Osteoblast (primary cell): ENCODE measurements around the gene MAP3K7CL. TPM values are rescaled to one million over a fixed set of nuclear protein-coding genes. Genes with fewer than 3 reads are reported as not detected.

ENCODE experiments used
- DNase-seq: peaks from one replicate; pipeline ENCODE4 v3.0.0; 2011; ENCODE audit warnings: low spot score, mixed read lengths; ENCODE audit not compliant: insufficient read length; ENCODE audit errors: missing footprints
- H2AFZ ChIP-seq: 2 replicates; pipeline ENCODE4 v1.6.0; 2011; ENCODE audit warnings: mild to moderate bottlenecking, low read length
- H3K27ac ChIP-seq: 2 replicates; pipeline ENCODE4 v1.5.1; 2011; ENCODE audit warnings: mild to moderate bottlenecking, low read depth, low read length, moderate library complexity
- H3K27me3 ChIP-seq: 2 replicates; pipeline ENCODE4 v1.6.0; 2012; ENCODE audit warnings: mild to moderate bottlenecking, control low read depth, inconsistent platforms, low read length, moderate library complexity; ENCODE audit not compliant: insufficient read depth
- H3K36me3 ChIP-seq: 2 replicates; pipeline ENCODE4 v1.5.1; 2011; ENCODE audit warnings: mild to moderate bottlenecking, low read length, control low read depth, moderate library complexity; ENCODE audit not compliant: insufficient read depth
- H3K4me1 ChIP-seq: 2 replicates; pipeline ENCODE4 v1.5.1; 2011; ENCODE audit warnings: mild to moderate bottlenecking, low read length, control low read depth, moderate library complexity; ENCODE audit not compliant: insufficient read depth
- H3K4me2 ChIP-seq: 2 replicates; pipeline ENCODE4 v1.6.0; 2011; ENCODE audit warnings: mild to moderate bottlenecking, low read length; ENCODE audit not compliant: insufficient read depth
- H3K4me3 ChIP-seq: fragments of 200-600 bp; sonication (generic); 3 replicates; pipeline ENCODE4 v1.5.1; 2012; ENCODE audit warnings: mild to moderate bottlenecking, low read length, inconsistent platforms; ENCODE audit not compliant: insufficient read depth
- H3K79me2 ChIP-seq: 2 replicates; pipeline ENCODE4 v1.6.0; 2012; ENCODE audit warnings: mild to moderate bottlenecking, low read length, control low read depth, inconsistent platforms; ENCODE audit not compliant: insufficient read depth
- H3K9me3 ChIP-seq: 2 replicates; pipeline ENCODE4 v1.5.1; 2011; ENCODE audit warnings: low read depth, low read length, control low read depth
- H4K20me1 ChIP-seq: 2 replicates; pipeline ENCODE4 v1.6.0; 2012; ENCODE audit warnings: mild to moderate bottlenecking, low read length, control low read depth; ENCODE audit not compliant: insufficient read depth
- total RNA-seq: library from RNA; depleted of rRNA; stranded (reverse); fragments of >200 nt; gene quantifications from 2 replicates; pipeline ENCODE4 v1.2.3, GENCODE V29; 2012
- TF ChIP-seq, protein P1 (sequence below): IDR thresholded peaks from 2 replicates; pipeline ENCODE4 v1.5.1; 2011; ENCODE audit warnings: mild to moderate bottlenecking, low read depth, low read length, moderate library complexity; ENCODE audit errors: extremely low read depth

The MAP3K7CL gene
- total RNA-seq, 1 donor = 19.9 TPM

DNA sequence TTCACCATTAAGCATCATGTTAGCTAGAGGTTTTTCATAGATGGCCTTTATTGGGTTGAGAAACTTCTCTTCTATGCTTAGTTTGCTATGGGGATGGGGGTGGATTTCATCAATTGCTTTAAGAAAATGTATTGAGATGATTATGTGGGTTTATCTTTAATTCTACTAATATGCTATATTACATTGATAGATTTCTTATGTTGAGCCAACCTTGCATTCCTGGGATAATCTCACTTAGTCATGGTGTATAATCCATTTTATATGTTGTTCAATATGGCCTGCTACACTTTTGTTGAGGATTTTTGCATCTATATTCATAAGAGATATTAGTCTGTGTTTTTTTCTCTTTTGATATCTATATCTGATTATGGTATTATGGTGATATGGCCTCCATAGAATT, 70.7 kb downstream of the MAP3K7CL start:
- H4K20me1 ChIP-seq = no peaks in the 10 kb centered on the region
- no peak overlapping the region for H3K4me2 ChIP-seq
- DNase-seq = no peak
- H3K79me2 ChIP-seq = no peaks in the 10 kb centered on the region
- peaks cover 4% of the 10 kb centered on the region for H3K9me3 ChIP-seq
- H3K27me3 ChIP-seq = no peaks in the 10 kb centered on the region
- H3K27ac ChIP-seq = no peak overlapping the region
- no peaks in the 10 kb centered on the region for H3K36me3 ChIP-seq
- no peak overlapping the region for H3K4me3 ChIP-seq
- TF ChIP-seq, protein P1, sequence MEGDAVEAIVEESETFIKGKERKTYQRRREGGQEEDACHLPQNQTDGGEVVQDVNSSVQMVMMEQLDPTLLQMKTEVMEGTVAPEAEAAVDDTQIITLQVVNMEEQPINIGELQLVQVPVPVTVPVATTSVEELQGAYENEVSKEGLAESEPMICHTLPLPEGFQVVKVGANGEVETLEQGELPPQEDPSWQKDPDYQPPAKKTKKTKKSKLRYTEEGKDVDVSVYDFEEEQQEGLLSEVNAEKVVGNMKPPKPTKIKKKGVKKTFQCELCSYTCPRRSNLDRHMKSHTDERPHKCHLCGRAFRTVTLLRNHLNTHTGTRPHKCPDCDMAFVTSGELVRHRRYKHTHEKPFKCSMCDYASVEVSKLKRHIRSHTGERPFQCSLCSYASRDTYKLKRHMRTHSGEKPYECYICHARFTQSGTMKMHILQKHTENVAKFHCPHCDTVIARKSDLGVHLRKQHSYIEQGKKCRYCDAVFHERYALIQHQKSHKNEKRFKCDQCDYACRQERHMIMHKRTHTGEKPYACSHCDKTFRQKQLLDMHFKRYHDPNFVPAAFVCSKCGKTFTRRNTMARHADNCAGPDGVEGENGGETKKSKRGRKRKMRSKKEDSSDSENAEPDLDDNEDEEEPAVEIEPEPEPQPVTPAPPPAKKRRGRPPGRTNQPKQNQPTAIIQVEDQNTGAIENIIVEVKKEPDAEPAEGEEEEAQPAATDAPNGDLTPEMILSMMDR = no peak
- H3K4me1 ChIP-seq = peaks cover 7% of the 10 kb centered on the region
- no peak overlapping the region for H2AFZ ChIP-seq

- TF ChIP-seq, protein P1 = no peak
- no peak for DNase-seq
- H3K9me3 ChIP-seq = peaks cover 4% of the 10 kb centered on the region
- no peaks in the 10 kb centered on the region for H3K36me3 ChIP-seq
- peaks cover 22% of the 10 kb centered on the region for H3K4me1 ChIP-seq
- H4K20me1 ChIP-seq = no peaks in the 10 kb centered on the region
- H3K79me2 ChIP-seq = no peaks in the 10 kb centered on the region
- H3K27me3 ChIP-seq = no peaks in the 10 kb centered on the region
- no peak overlapping the region for H3K27ac ChIP-seq
- no peak overlapping the region for H3K4me3 ChIP-seq
- H2AFZ ChIP-seq = no peak overlapping the region
- H3K4me2 ChIP-seq = no peak overlapping the region
Observed at GRCh38 chr21:29205009-29205408, 74.6 kb downstream of the MAP3K7CL start.

DNA sequence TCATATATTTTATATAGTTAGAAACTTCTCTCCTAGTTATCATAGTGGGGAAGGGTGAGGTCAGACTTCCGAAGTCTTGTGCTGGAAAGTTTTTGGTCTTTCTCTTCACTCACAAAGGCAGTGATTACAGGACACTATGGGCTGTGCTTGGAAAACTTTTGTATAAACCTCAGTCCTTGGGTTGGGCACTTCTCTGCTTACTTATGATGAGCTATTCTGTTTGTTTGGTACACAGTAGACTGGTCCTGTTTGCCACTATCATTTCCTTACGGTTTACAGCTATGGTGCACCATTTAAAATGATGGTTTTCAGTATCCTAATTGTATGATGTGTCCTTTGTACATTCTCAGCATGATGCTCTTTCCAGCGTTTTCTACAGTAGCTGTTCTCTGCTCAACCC, 75.5 kb downstream of the MAP3K7CL start:
- Histone ChIP-seq H3K27me3 (no peaks in the 10 kb centered on the region), H4K20me1 (no peaks in the 10 kb centered on the region), H2AFZ (no peak overlapping the region), H3K9me3 (peaks cover 4% of the 10 kb centered on the region), H3K4me3 (no peak overlapping the region), H3K36me3 (no peaks in the 10 kb centered on the region), H3K27ac (no peak overlapping the region), H3K4me1 (peaks cover 23% of the 10 kb centered on the region), H3K79me2 (no peaks in the 10 kb centered on the region), H3K4me2 (no peak overlapping the region)
- no peak for DNase-seq
- TF ChIP-seq, protein P1 = no peak

GRCh38 chr21:29206445-29206844, 76.0 kb downstream of the MAP3K7CL start:
- Histone ChIP-seq H3K27ac (no peak overlapping the region), H3K4me2 (no peak overlapping the region), H3K4me1 (peaks cover 23% of the 10 kb centered on the region), H3K4me3 (no peak overlapping the region), H3K79me2 (no peaks in the 10 kb centered on the region), H3K36me3 (no peaks in the 10 kb centered on the region), H4K20me1 (no peaks in the 10 kb centered on the region), H2AFZ (no peak overlapping the region), H3K27me3 (no peaks in the 10 kb centered on the region), H3K9me3 (peaks cover 2% of the 10 kb centered on the region)
- TF ChIP-seq, protein P1 = no peak
- DNase-seq = no peak
